GM12873 (cell line): ENCODE results near the gene TTC28.

Experiments used
- TF ChIP-seq, protein P1 (sequence below): IDR thresholded peaks from 2 replicates; pipeline ENCODE4 v1.5.1; 2012; ENCODE audit warnings: low read depth, mild to moderate bottlenecking, moderate library complexity, low read length, control low read depth; ENCODE audit not compliant: insufficient read depth; ENCODE audit errors: missing control alignments

Gene TTC28

DNA sequence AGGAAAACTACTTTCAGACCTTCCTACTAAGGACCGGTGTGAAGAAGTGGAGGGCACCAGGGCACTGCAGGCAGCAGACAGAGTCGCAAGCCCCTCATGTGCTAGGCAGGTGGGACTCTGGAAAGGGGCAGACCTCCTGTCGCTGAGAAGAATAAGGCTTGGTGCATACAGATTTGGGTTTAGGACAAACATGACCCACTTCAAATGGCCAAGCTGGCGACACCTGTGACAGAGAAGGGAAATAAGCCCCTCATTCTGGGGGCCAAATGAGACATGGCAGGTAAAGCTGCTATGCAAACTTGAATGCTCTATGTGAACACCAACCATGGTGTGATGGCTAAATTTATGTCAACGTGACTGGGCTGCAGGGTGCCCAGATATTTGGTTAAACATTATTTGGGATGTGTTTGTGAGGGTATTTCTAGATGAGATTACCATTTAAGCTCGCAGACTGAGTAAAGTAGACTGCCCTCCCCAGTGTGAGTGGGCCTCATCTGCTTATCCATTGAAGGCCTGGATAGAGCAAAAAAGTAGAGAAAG, 648.2 kb downstream of the TTC28 start:
- TF ChIP-seq, protein P1, sequence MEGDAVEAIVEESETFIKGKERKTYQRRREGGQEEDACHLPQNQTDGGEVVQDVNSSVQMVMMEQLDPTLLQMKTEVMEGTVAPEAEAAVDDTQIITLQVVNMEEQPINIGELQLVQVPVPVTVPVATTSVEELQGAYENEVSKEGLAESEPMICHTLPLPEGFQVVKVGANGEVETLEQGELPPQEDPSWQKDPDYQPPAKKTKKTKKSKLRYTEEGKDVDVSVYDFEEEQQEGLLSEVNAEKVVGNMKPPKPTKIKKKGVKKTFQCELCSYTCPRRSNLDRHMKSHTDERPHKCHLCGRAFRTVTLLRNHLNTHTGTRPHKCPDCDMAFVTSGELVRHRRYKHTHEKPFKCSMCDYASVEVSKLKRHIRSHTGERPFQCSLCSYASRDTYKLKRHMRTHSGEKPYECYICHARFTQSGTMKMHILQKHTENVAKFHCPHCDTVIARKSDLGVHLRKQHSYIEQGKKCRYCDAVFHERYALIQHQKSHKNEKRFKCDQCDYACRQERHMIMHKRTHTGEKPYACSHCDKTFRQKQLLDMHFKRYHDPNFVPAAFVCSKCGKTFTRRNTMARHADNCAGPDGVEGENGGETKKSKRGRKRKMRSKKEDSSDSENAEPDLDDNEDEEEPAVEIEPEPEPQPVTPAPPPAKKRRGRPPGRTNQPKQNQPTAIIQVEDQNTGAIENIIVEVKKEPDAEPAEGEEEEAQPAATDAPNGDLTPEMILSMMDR, result no peak

DNA sequence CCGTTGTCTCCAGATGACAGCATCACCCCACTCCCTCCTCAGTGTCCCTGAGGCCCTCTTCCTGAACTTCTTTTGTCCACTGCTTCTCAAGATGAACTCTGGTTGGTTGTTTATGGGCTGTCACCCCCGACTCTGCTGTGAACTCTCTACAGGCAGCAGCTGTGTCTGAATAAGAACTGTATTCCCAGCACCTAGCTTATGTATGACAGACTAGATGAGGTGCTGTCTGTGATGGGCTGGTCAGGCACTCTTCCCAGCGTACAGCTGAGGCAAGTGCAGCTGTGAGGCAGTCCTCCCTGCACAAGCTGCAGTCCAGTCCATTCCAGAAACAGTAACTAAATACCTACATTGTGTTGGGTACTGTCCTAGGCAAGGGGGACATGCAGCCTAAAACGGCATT, 649.2 kb downstream of the TTC28 start:
- TF ChIP-seq, protein P1, result no peak

DNA sequence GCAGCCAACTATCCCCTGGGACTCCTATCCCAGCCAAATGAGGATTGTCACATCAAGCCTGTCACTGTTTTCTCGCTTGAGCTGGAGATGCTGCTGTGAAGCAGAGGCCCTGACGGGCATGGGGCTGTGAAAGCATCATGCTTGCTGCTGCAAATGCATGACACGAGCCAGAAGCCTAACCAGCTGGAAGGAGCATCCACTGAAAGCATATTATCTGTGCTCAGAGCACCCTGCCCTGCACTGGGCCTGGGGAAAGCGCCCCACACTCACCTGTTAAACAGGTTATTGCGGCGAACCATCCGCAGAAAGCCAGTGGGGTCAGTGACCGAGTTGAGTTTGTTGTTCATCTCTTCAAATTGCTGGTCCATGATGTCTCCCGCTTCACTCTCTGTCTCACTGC, 649.7 kb downstream of the TTC28 start:
- TF ChIP-seq, protein P1, result no peak

DNA sequence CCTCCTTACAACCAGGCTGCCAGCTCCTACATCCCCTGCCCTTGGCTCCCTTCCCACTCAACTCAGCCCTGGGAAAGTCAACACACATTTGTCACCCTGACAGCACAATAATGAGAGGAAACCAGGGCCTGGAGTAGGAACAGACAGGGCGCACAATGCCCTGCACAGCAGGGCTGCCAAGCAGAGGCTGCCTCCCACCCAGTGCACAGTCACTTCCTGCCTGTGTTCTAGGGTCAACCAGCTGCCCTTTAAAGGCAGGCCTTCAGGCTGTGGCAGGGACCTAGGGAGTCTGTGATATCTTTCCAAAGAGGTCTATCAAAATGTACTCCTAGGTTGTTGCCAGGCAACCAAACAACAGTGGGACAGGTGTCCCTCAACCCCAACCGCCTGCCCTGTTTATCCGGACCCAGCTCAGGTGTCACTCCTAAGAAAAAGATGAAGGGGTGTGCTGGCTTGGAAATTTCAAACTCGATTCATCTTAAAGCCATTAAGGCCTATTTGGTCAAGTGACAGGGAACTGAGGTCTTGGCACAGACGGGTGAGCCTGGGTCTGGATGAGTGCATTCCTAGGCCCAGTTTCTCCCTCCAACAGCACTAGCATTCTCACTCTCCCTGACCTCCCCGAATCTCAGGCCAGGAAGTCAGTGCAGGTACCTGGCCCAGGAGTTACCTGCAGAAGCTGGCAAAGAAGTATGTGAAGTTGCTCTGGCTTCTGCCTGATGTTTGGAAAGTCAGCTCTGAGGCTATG, 650.3 kb downstream of the TTC28 start:
- TF ChIP-seq, protein P1, result no peak

- TF ChIP-seq, protein P1, result no peak
Observed at GRCh38 chr22:28027453-28028448, 651.9 kb downstream of the TTC28 start.

GRCh38 chr22:28025866-28026575, 653.6 kb downstream of the TTC28 start:
- TF ChIP-seq, protein P1, result no peak

DNA sequence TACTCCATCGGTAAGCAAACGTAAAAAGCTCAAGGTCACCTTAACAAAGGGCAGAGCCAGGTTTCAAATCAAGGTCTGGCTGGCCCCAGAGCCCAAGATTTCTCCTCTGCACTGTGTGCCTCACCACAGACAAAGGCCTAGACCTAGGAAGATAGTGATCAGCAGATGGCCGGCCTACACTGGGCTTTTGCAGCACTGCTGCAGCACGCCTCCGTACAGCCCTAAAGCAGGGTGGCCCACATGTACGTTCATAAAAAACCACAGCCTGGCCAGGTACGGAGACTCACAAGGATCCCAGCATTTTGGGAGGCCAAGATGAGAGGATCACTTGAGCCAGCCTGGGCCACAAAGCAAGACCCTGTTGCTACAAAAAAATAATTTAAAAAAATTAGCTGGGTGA, 654.3 kb downstream of the TTC28 start:
- TF ChIP-seq, protein P1, result no peak
